ENCODE measurements around the gene FANCG.

The FANCG gene

GRCh38 chr9:35105126-35105525 is 25.4 kb upstream of the FANCG start:
- H3K4me3 ChIP-seq (ENCODE audit: low read length) = no peak overlapping the region
- no peak for DNase-seq (ENCODE audit: low read depth, low spot score)

- H3K4me3 ChIP-seq (ENCODE audit: low read length) = no peak overlapping the region
Observed at GRCh38 chr9:35104586-35104985, 24.8 kb upstream of the FANCG start.

GRCh38 chr9:35103660-35104191 is 24.0 kb upstream of the FANCG start:
- DNase-seq (ENCODE audit: low read depth, low spot score) = no peak
- H3K4me3 ChIP-seq (ENCODE audit: low read length) = peak overlapping the region; percentile 96

More at GRCh38 chr9:35104586-35104985, 24.8 kb upstream of the FANCG start:
- DNase-seq (ENCODE audit: low read depth, low spot score) = no peak

- DNase-seq (ENCODE audit: low read depth, low spot score) = peak; percentile 94
Observed at GRCh38 chr9:35102769-35103659, 23.3 kb upstream of the FANCG start, which contains the start of gene STOML2. STOML2 (minus strand) TSS chr9:35103131; CDS start chr9:35103094, 37 bp downstream.

GRCh38 chr9:35102465-35102768 is 22.7 kb upstream of the FANCG start:
- peak overlapping the region; percentile 96 for H3K4me3 ChIP-seq (ENCODE audit: low read length)
- no peak for DNase-seq (ENCODE audit: low read depth, low spot score)

More at GRCh38 chr9:35102769-35103659, 23.3 kb upstream of the FANCG start, which contains the start of gene STOML2:
- peak within 1 kb of the TSS; percentile 96 for H3K4me3 ChIP-seq (ENCODE audit: low read length)

- H3K4me3 ChIP-seq (ENCODE audit: low read length) = no peak overlapping the region
- no peak for DNase-seq (ENCODE audit: low read depth, low spot score)
Observed at GRCh38 chr9:35097573-35097972, 17.8 kb upstream of the FANCG start.

GRCh38 chr9:35096035-35096849 is 16.5 kb upstream of the FANCG start, which contains the start of gene PIGO:
PIGO (minus strand) TSS chr9:35096591; CDS start chr9:35095565, 1,026 bp downstream.
- H3K4me3 ChIP-seq (ENCODE audit: low read length) = peak within 1 kb of the TSS; percentile 91
- peak; percentile 79 for DNase-seq (ENCODE audit: low read depth, low spot score)

- no peak for DNase-seq (ENCODE audit: low read depth, low spot score)
- no peak overlapping the region for H3K4me3 ChIP-seq (ENCODE audit: low read length)
Observed at GRCh38 chr9:35091536-35091935, 11.8 kb upstream of the FANCG start.

- no peak for DNase-seq (ENCODE audit: low read depth, low spot score)
- no peak overlapping the region for H3K4me3 ChIP-seq (ENCODE audit: low read length)
Observed at GRCh38 chr9:35089434-35089833, 9.7 kb upstream of the FANCG start.

- H3K4me3 ChIP-seq (ENCODE audit: low read length) = no peak overlapping the region
- no peak for DNase-seq (ENCODE audit: low read depth, low spot score)
Observed at GRCh38 chr9:35085078-35085477, 5.3 kb upstream of the FANCG start.

GRCh38 chr9:35079041-35079425 is 709 bp downstream of the FANCG start:
- peak overlapping the region; percentile 96 for H3K4me3 ChIP-seq (ENCODE audit: low read length)

GRCh38 chr9:35078066-35078465 is 1.7 kb downstream of the FANCG start:
- DNase-seq (ENCODE audit: low read depth, low spot score) = no peak
- peak overlapping the region; percentile 96 for H3K4me3 ChIP-seq (ENCODE audit: low read length)

More at GRCh38 chr9:35079041-35079425, 709 bp downstream of the FANCG start:
- DNase-seq (ENCODE audit: low read depth, low spot score) = no peak

GRCh38 chr9:35076848-35077247 is 2.9 kb downstream of the FANCG start:
- DNase-seq (ENCODE audit: low read depth, low spot score) = no peak
- no peak overlapping the region for H3K4me3 ChIP-seq (ENCODE audit: low read length)

GRCh38 chr9:35075358-35075757 is 4.4 kb downstream of the FANCG start:
- no peak for DNase-seq (ENCODE audit: low read depth, low spot score)

GRCh38 chr9:35074791-35075190 is 5.0 kb downstream of the FANCG start:
- DNase-seq (ENCODE audit: low read depth, low spot score) = no peak
- no peak overlapping the region for H3K4me3 ChIP-seq (ENCODE audit: low read length)

More at GRCh38 chr9:35075358-35075757, 4.4 kb downstream of the FANCG start:
- H3K4me3 ChIP-seq (ENCODE audit: low read length) = no peak overlapping the region

- DNase-seq (ENCODE audit: low read depth, low spot score) = no peak
- H3K4me3 ChIP-seq (ENCODE audit: low read length) = no peak overlapping the region
Observed at GRCh38 chr9:35074141-35074540, 5.6 kb downstream of the FANCG start.

- H3K4me3 ChIP-seq (ENCODE audit: low read length) = no peak overlapping the region
- DNase-seq (ENCODE audit: low read depth, low spot score) = no peak
Observed at GRCh38 chr9:35073279-35073612, 6.5 kb downstream of the FANCG start.

- H3K4me3 ChIP-seq (ENCODE audit: low read length) = peak within 1 kb of the TSS; percentile 89
- peak; percentile 99 for DNase-seq (ENCODE audit: low read depth, low spot score)
Observed at GRCh38 chr9:35072461-35073278, 7.1 kb downstream of the FANCG start, which contains the start of gene VCP. VCP (minus strand) TSS chr9:35072625; CDS start chr9:35072353, 272 bp downstream.
